Heart left ventricle (tissue), 13 donors: ENCODE measurements around the gene SLC47A2.

Source experiments
- CTCF ChIP-seq, 12 donors: fragments of 200-600 bp; sonication (generic) in 4 of 12; IDR thresholded peaks; one replicate each; pipeline versions ENCODE4 v1.5.0 to v1.8.0; 2018 to 2022; ENCODE audit warnings: antibody characterized with exemption in 12 of 12, mild to moderate bottlenecking in 5 of 12
- POLR2A ChIP-seq, 2 donors: fragments of 450-650 bp; IDR thresholded peaks; one replicate each; pipeline ENCODE4 v1.6.1; 2017; ENCODE audit warnings: antibody characterized with exemption in 2 of 2, mild to moderate bottlenecking in 2 of 2, moderate library complexity in 2 of 2
- donor health status: ischemic (EF 13 %, LVEDD 7.1; RV severe dilation, severe dysfunction).
- donor health status: DM: no; HTN: yes; CAD: no.
- donor health status: DM: no; HTN: no; CAD: no.
- donor health status: ischemic (EF 25% LVEDD 6.9; RV normal size, moderate dysfunction).
- donor health status: ischemic (EF 25% LVEDD 5.7; RV mildly dilated, moderate dysfunction).
- donor health status: ischemic (EF 35%, LVEDD 5.7; RV mildly dilated, moderate dysfunction).
- donor health status: nonischemic (EF 11% LVEDD 7.7; RV severe dilation, severe dysfunction).
- donor health status: DM: yes; HTN: yes; CAD: no.
- donor health status: PGD.
- donor health status: ischemic (EF 29% LVEDD 5.4; RV normal size, mild dysfunction).
- donor health status: nonischemic (EF 23%, LVEDD 6.1; RV moderate dilation, normal function).

GRCh38 chr17:19723964-19724363, 7.6 kb upstream of the SLC47A2 start:
- no peak for TF ChIP-seq CTCF (IDR thresholded peaks at IDR 0.05)
- TF ChIP-seq POLR2A (IDR thresholded peaks at IDR 0.05), result no peak
